ENCODE data around the gene AGMO. TPM values are rescaled to one million over a fixed set of nuclear protein-coding genes. Genes with fewer than 3 reads are reported as not detected.

Gene AGMO
- total RNA-seq, 1 donor from 2014 or later, result not detected

DNA sequence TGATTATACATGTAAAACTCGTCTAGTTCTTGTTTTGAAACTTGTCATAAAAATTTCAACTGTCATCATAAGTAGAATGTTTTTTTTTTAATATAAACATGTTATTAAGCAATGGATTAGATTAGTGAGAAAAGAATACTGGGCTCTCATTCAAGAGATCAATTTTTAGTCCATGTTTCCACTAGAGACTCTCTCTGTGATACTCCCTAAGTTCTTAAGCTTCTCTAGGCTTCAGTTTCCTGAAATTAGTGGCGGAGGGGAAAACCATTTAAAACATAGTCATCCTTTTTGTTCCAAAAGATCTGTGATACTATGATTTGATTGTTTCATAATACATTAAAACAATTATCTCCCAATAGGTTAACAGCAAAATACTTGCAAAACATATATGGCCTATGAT is 142.2 kb downstream of the AGMO start:
- intact Hi-C loops (cut with micrococcal nuclease), result no loop called here
- no peak overlapping the region for H3K4me3 Mint-ChIP-seq (ENCODE audit: low read depth)

GRCh38 chr7:15418264-15418663 is 143.6 kb downstream of the AGMO start:
- no peak for DNase-seq (ENCODE audit: low spot score)

More for the DNA sequence above, 142.2 kb downstream of the AGMO start:
- Mint-ChIP-seq H3K4me1 (ENCODE audit: low read depth) (no peaks in the 10 kb centered on the region), H3K9me3 (peaks cover 24% of the 10 kb centered on the region), H3K27me3 (ENCODE audit: low read depth) (no peaks in the 10 kb centered on the region), H3K27ac (no peak overlapping the region), H3K36me3 (ENCODE audit: low read depth) (no peaks in the 10 kb centered on the region)
- DNase-seq (ENCODE audit: low spot score), result no peak

GRCh38 chr7:15417341-15417988 is 144.3 kb downstream of the AGMO start:
- intact Hi-C loops (cut with micrococcal nuclease), result no loop called here
- Mint-ChIP-seq H3K9me3 (peaks cover 25% of the 10 kb centered on the region), H3K27ac (no peak overlapping the region), H3K36me3 (ENCODE audit: low read depth) (no peaks in the 10 kb centered on the region), H3K4me3 (ENCODE audit: low read depth) (no peak overlapping the region), H3K4me1 (ENCODE audit: low read depth) (no peaks in the 10 kb centered on the region), H3K27me3 (ENCODE audit: low read depth) (no peaks in the 10 kb centered on the region)
- DNase-seq (ENCODE audit: low spot score), result no peak

More at GRCh38 chr7:15418264-15418663, 143.6 kb downstream of the AGMO start:
- Mint-ChIP-seq H3K4me3 (ENCODE audit: low read depth) (no peak overlapping the region), H3K9me3 (peaks cover 25% of the 10 kb centered on the region), H3K27me3 (ENCODE audit: low read depth) (no peaks in the 10 kb centered on the region), H3K4me1 (ENCODE audit: low read depth) (no peaks in the 10 kb centered on the region), H3K27ac (no peak overlapping the region), H3K36me3 (ENCODE audit: low read depth) (no peaks in the 10 kb centered on the region)
- intact Hi-C loops (cut with micrococcal nuclease), result no loop called here

DNA sequence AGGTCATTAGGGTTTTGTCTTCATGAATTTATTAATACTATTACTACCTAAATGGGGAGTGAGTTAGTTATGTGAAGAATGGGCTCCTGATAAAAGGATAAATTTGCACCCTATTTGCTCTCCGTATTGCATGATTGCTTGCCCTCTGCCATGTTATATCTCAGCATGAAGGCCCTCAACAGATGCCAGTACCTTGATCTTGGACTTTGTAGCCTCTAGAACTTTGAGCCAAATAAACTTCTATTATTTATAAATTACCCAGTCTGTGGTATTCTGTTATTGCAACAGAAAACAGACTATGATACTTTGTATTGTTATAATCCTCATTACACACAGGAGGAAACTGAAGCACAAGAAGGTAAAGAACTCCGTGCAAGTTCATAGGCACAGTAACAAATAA is 150.8 kb downstream of the AGMO start:
- intact Hi-C loops (cut with micrococcal nuclease), result no loop called here
- Mint-ChIP-seq H3K4me3 (ENCODE audit: low read depth) (no peak overlapping the region), H3K27ac (no peak overlapping the region), H3K9me3 (peaks cover 15% of the 10 kb centered on the region), H3K36me3 (ENCODE audit: low read depth) (no peaks in the 10 kb centered on the region), H3K27me3 (ENCODE audit: low read depth) (no peaks in the 10 kb centered on the region), H3K4me1 (ENCODE audit: low read depth) (no peaks in the 10 kb centered on the region)
- no peak for DNase-seq (ENCODE audit: low spot score)

- Mint-ChIP-seq H3K9me3 (peaks cover 10% of the 10 kb centered on the region), H3K36me3 (ENCODE audit: low read depth) (no peaks in the 10 kb centered on the region), H3K4me3 (ENCODE audit: low read depth) (no peak overlapping the region), H3K4me1 (ENCODE audit: low read depth) (no peaks in the 10 kb centered on the region), H3K27ac (no peak overlapping the region), H3K27me3 (ENCODE audit: low read depth) (no peaks in the 10 kb centered on the region)
- DNase-seq (ENCODE audit: low spot score), result no peak
- intact Hi-C loops (cut with micrococcal nuclease), result no loop called here
Measured at GRCh38 chr7:15407910-15408309, 153.9 kb downstream of the AGMO start.

DNA sequence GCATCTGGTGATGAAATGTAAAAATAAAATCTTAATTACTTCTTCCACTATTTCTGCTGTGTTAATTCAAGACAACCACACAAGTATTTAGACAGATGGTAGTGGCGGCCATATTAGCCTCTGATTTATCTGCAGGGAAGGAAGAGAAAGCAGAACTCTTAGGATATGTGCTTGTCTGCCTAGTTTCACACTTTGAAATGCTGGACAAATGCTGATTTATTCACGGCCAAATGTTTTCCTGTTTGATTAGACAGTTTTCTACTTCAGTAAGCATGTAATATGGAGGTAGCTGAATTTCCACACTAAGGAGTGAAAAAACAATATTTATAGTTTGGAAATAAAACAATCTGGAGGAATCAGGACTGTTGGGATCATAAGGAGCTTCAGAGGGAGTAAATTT is 158.1 kb downstream of the AGMO start:
- DNase-seq (ENCODE audit: low spot score), result no peak
- Mint-ChIP-seq H3K4me3 (ENCODE audit: low read depth) (no peak overlapping the region), H3K4me1 (ENCODE audit: low read depth) (no peaks in the 10 kb centered on the region), H3K9me3 (peaks cover 8% of the 10 kb centered on the region), H3K27ac (no peak overlapping the region), H3K27me3 (ENCODE audit: low read depth) (no peaks in the 10 kb centered on the region), H3K36me3 (ENCODE audit: low read depth) (no peaks in the 10 kb centered on the region)
- intact Hi-C loops (cut with micrococcal nuclease), result no loop called here

DNA sequence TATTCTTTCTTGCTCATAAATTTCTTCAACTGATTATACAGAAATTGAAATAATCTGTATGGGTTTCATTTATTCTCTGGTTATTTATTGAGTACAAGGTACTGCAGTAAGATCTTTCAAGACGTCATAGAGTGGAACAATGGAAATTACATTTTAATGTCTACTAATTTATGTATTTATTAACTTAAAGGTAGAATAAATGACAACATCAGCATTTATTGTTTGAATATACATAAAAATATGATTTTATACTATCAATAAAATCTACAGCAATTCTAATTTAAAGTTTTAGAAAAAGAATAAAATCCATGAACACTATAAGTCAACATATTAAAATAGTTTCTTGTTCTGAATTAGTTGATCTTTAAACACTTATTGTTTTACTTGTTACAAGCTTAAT is 158.5 kb downstream of the AGMO start:
- no peaks in the 10 kb centered on the region for H3K36me3 Mint-ChIP-seq (ENCODE audit: low read depth)
- intact Hi-C loops (cut with micrococcal nuclease), result no loop called here
- peaks cover 7% of the 10 kb centered on the region for H3K9me3 Mint-ChIP-seq
- H3K27me3 Mint-ChIP-seq (ENCODE audit: low read depth), result no peaks in the 10 kb centered on the region
- DNase-seq (ENCODE audit: low spot score), result no peak
- no peak overlapping the region for H3K4me3 Mint-ChIP-seq (ENCODE audit: low read depth)
- H3K27ac Mint-ChIP-seq, result no peak overlapping the region
- no peaks in the 10 kb centered on the region for H3K4me1 Mint-ChIP-seq (ENCODE audit: low read depth)

DNA sequence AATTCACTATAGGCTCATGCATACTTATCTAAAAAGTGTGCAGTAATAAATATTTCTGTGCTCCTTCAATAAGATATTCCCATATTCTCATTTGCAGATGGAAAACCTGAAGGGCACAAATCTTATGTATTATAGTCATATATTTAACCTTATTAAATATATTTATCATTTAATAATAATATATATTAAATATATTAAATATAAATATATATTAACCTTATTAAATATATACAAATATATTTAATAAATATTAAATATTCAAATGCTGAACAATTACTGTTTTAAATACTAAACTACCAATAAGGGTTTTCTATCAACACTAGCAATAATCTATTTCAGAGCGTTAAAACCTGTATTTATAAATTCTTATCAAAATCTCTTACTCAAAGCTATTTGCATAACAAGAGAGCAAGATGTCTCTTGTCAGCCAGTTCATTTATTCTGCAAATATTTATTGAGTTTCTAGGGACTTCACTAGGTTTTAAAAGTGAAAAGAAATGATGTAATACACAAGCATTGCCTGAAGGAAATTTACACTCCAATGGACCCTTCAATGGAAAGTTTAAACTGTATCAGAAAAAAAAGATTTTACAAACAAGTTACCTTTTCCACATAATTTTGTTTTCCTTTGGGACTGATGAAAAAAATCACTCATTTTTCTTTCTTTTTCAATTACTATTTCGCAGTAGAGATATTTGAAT is 159.2 kb downstream of the AGMO start:
- no peak for DNase-seq (ENCODE audit: low spot score)
- H3K36me3 Mint-ChIP-seq (ENCODE audit: low read depth), result no peaks in the 10 kb centered on the region
- no peaks in the 10 kb centered on the region for H3K4me1 Mint-ChIP-seq (ENCODE audit: low read depth)
- H3K9me3 Mint-ChIP-seq, result peaks cover 11% of the 10 kb centered on the region
- intact Hi-C loops (cut with micrococcal nuclease), result no loop called here
- H3K4me3 Mint-ChIP-seq (ENCODE audit: low read depth), result no peak overlapping the region
- H3K27me3 Mint-ChIP-seq (ENCODE audit: low read depth), result no peaks in the 10 kb centered on the region
- H3K27ac Mint-ChIP-seq, result no peak overlapping the region

GRCh38 chr7:15400440-15400839 is 161.4 kb downstream of the AGMO start:
- no peaks in the 10 kb centered on the region for H3K36me3 Mint-ChIP-seq (ENCODE audit: low read depth)
- no peaks in the 10 kb centered on the region for H3K27me3 Mint-ChIP-seq (ENCODE audit: low read depth)
- H3K27ac Mint-ChIP-seq, result no peak overlapping the region
- no peak for DNase-seq (ENCODE audit: low spot score)
- H3K9me3 Mint-ChIP-seq, result peaks cover 22% of the 10 kb centered on the region
- no peaks in the 10 kb centered on the region for H3K4me1 Mint-ChIP-seq (ENCODE audit: low read depth)
- intact Hi-C loops (cut with micrococcal nuclease), result no loop called here
- no peak overlapping the region for H3K4me3 Mint-ChIP-seq (ENCODE audit: low read depth)

GRCh38 chr7:15399441-15399840 is 162.4 kb downstream of the AGMO start:
- Mint-ChIP-seq H3K27ac (no peak overlapping the region), H3K27me3 (ENCODE audit: low read depth) (no peaks in the 10 kb centered on the region), H3K9me3 (peaks cover 32% of the 10 kb centered on the region), H3K4me1 (ENCODE audit: low read depth) (no peaks in the 10 kb centered on the region), H3K36me3 (ENCODE audit: low read depth) (no peaks in the 10 kb centered on the region), H3K4me3 (ENCODE audit: low read depth) (no peak overlapping the region)
- intact Hi-C loops (cut with micrococcal nuclease), result no loop called here
- DNase-seq (ENCODE audit: low spot score), result no peak

GRCh38 chr7:15397922-15398760 is 163.7 kb downstream of the AGMO start:
- Mint-ChIP-seq H3K4me3 (ENCODE audit: low read depth) (no peak overlapping the region), H3K27me3 (ENCODE audit: low read depth) (no peaks in the 10 kb centered on the region), H3K4me1 (ENCODE audit: low read depth) (no peaks in the 10 kb centered on the region), H3K9me3 (peaks cover 35% of the 10 kb centered on the region), H3K36me3 (ENCODE audit: low read depth) (no peaks in the 10 kb centered on the region), H3K27ac (no peak overlapping the region)
- DNase-seq (ENCODE audit: low spot score), result no peak
- intact Hi-C loops (cut with micrococcal nuclease), result no loop called here

DNA sequence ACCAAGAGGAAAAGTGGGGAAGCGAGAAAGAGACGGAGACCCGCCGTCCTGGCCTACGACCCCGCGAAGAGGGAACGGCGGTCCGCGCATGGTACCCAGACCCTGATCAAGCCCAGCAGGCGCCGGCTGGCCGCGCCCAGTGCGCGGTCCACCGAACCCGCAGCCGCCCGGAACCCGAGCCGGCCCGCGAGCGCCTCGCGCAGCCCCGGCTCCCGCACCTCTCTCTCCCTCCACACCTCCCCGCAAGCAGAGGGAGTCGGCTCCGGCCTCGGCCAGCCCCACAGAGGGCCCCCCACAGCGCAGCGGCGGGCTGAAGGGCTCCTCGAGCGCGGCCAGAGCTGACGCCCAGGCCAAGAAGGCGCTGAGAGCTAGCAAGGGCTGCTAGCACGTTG is 164.7 kb downstream of the AGMO start:
- H3K4me3 Mint-ChIP-seq (ENCODE audit: low read depth), result no peak overlapping the region
- H3K9me3 Mint-ChIP-seq, result peaks cover 33% of the 10 kb centered on the region
- DNase-seq (ENCODE audit: low spot score), result no peak
- intact Hi-C loops (cut with micrococcal nuclease), result no loop called here
- no peak overlapping the region for H3K27ac Mint-ChIP-seq
- no peaks in the 10 kb centered on the region for H3K36me3 Mint-ChIP-seq (ENCODE audit: low read depth)
- no peaks in the 10 kb centered on the region for H3K4me1 Mint-ChIP-seq (ENCODE audit: low read depth)
- H3K27me3 Mint-ChIP-seq (ENCODE audit: low read depth), result no peaks in the 10 kb centered on the region
